IPS-18c (cell line): ENCODE measurements around the gene PFDN6.
A peak's percentile ranks its signal among the peaks of the same experiment; 100 is the strongest.

ENCODE experiments used
- H3K4me3 ChIP-seq: 2 replicates; pipeline ENCODE4 v1.7.0; 2013; ENCODE audit warnings: low read depth, mild to moderate bottlenecking, low read length, moderate library complexity; ENCODE audit not compliant: insufficient read depth
- H3K9me3 ChIP-seq: one replicate; pipeline ENCODE4 v1.6.1; 2013; ENCODE audit warnings: mild to moderate bottlenecking, low read length, moderate library complexity; ENCODE audit not compliant: control insufficient read depth, insufficient read depth

Gene PFDN6

DNA sequence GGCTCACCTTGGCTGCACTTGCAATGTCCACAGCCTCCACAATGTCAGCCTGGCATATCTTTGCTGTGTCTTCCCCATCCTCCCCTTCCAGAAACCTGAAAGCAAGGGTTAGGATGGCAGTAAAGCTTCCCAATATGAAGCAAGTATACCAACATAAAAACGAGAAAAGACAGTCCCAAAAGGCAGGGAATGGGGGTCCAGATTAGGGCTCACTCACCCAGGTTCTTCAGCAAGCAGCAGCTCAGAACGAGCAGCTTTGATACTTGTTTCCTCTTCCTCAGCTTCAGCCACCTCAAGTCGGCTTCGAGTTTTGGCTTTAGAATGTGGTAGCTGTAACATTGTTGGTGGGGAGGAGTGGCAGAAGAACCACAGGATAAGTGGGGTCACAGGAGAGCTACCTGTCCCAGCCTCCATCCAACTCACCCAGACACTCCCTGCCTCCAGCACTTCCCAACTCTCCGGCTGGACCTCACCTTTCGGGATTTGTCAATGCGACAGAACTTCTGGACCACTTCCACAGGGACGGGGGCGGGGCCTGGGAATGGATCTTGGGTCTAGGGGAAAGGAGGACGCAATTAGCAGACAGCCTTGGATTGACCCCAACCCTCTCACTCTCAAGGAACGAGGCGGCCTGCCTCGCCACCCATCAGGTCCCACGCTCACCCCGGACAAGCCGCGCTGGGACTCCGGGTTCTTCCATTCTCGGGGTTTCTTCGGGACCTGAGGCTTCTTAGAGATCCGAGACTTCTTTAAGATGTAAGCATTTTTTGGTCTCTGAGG is 1.1 kb upstream of the PFDN6 start:
- Histone ChIP-seq H3K4me3 (peak overlapping the region; percentile 82), H3K9me3 (no peaks in the 10 kb centered on the region)

DNA sequence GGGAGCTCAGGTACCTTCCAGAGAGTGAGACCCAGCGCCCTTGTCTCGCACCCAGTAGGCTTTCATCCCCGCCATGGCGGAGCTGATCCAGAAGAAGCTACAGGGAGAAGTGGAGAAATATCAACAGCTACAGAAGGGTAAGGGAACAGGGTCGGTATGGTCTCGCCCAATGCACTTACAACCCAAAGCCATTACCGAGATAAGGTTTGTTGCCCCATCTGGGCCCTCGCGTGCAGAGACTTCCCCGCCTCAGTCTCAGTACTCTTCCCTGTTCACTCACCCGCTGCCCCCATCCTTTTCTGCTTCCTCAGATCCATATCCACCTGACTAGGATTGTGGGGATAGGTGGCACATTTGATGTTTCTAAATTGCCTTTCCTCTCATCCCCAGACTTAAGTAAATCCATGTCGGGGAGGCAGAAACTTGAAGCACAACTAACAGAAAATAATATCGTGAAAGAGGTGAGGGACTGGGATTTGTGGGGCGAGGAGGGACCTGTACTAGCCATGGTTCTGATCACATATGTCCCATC is 449 bp downstream of the PFDN6 start:
- peak overlapping the region; percentile 82 for H3K4me3 ChIP-seq
- H3K9me3 ChIP-seq = no peaks in the 10 kb centered on the region

DNA sequence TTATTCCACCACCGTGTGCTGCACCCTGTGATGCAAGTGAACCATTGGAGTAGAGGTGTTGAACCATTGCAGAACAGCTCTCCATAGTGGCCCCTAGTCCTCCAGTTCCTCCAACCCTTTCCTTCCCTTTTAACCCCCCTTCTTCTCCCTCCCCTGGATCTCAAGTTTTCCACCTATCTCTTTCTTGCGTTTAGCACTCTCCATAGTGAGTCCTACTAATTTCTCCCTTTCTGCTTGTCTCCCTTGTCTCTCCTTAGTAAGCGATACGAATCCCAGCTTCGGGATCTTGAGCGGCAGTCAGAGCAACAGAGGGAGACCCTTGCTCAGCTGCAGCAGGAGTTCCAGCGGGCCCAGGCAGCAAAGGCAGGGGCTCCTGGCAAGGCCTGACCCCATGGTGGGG is 1.1 kb downstream of the PFDN6 start:
- peak overlapping the region; percentile 82 for H3K4me3 ChIP-seq
- no peaks in the 10 kb centered on the region for H3K9me3 ChIP-seq

DNA sequence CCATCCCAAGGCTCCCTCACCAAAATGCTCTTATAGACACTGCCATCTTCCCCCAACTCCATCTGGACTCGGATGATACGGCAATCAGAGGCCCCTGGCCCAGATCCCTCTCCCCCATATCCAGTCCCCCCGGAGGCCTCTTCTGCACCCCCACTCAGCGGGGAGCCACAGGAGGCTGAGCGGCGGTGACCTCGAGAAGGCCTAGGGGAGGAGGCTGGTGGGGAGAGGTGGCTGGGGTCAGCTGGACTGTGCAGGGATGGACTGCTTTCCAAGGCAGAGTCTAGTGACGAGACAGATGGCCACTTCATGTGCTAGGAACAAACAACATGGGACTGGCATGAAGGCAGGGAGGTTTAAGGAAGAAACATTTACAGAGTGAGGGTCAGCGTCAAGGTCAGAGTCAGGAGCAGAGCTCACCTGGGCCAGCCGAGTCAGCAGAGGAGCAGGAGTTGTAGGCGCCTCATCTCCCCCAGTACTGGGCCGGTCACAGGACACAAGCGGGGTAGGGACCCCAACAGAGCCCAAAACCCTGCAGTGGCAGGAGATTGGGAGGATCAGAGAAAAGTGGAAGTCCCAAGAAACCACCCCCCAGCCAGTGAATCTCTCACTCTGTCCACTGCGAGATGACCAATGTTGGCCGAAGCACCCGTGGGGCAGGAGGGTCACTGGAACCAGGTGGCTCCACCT is 3.7 kb downstream of the PFDN6 start:
- Histone ChIP-seq H3K9me3 (no peaks in the 10 kb centered on the region), H3K4me3 (no peak overlapping the region)

DNA sequence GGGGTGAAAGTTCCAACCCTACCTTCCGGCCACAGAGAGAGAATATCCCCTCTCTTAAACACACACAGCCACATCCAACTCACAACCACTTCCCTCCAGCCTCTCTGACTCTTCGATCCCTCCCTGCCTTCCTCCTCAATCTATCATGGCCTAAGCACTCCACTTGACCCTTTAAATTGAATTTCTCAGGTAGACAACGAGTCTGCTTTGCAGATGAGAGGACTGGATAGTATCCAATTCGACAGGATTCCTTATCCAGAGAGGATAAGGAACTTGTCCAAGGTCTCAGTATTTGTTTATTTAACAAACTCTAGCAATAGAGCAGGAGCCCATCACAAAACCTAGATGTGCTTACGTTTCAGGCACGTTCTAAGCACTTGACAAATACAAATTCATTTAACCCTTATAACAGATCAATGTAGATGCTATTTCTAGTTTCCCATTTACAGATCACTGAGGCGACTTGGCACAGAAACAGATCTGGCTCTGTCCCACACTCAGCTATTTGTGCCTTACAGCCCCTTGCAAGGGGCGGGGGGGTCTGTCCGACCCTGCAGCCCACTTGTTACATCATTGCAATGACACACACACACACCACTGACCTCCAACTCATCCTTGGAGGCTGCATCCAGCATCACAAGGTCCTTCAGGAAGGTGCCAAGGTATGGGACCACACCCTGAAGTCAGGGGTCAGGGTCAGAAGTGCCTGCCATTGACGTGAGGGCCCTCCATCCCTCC is 4.9 kb downstream of the PFDN6 start:
- Histone ChIP-seq H3K9me3 (no peaks in the 10 kb centered on the region), H3K4me3 (no peak overlapping the region)

DNA sequence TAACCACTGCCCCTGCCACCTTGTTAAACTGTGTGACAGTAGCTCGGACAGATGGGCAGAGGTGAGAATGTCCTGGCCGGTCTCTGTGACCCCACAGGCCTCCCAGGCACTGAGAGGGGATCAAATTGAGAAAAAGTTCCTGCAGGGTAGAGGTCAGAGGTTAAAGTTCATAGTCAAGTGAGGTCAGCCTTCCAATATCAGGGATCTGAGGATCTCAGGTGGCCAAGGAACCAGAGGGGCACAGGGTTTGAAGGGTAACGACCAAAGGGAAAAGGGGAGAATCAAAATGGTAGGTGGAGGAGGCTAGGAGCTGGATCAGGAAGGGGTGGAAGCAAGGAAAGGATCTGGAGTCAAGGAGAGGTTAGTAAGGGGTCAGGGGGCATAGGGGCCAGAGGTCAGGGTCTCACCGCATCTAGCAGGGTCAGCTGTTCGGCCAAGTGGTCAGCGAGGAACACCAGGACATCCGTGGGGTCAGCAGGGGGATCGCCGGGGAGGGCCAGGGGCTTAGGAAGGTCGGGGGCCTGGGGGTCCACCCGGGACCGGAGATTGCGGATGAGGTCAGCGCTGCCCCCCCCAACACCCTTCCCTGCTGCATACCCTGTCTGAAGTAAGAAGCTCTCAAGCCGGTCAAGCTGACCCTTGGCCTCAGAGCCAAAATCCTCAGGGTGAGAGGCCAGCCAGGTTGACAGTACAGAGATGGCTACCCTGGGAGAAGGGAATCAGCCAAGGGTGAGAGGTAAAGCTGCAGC is 6.4 kb downstream of the PFDN6 start:
- Histone ChIP-seq H3K9me3 (no peaks in the 10 kb centered on the region), H3K4me3 (no peak overlapping the region)

DNA sequence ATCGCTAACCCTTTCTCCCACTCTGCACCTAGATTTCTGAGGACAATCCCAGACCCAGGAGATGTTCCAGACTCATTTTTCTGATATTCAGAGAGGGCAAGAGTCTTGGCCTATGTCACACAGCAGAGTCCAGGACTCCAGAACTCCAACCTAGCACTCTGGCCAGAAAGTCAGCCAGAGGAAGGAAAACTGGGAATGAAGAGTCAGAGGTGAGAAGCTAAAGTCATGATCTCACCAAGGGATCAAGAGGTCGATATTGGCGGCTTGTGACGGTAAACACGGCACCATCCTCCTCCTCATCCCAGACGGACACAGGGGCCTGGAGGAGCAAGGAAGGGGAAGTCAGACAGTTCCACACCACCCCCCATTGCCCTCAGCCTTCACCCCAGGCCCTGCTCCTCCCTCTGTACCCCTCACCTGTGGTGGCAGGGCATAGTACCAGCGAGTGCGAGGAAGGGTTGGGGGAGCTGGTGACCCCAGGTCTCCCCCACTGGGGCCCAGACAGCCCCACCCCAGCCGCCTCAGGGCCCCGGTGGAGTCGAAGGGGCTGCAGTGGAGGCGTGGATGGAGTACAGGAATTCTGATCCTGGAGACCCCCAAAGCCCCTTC is 7.5 kb downstream of the PFDN6 start:
- no peaks in the 10 kb centered on the region for H3K9me3 ChIP-seq
- peak overlapping the region; percentile 63 for H3K4me3 ChIP-seq

DNA sequence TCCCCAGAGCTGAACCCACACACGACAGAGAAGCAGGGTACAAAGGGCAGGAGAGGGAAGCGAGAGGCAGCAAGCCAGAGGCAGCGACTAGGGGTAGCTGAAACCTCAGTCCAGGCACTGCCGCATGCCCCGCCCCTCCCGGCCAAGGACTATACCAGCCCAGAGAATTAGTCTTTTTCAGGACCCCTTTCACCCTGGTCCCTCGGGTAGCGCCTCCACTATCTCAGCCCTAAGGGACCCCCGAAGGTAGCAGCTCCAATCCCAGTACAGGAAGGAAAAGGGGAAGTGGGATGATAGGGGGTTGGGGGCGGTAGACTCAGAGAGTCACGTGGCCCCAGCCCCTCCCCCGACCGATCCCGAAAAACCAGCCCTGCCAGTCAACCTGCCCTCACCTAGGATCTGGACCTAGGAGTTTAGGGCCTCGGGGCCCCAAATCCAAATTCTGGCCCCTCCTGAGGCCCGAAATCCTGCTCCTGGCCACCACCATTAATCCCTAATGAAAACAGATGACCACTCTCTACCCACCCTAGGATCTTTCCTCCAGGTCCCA is 8.1 kb downstream of the PFDN6 start:
- Histone ChIP-seq H3K4me3 (peak overlapping the region; percentile 63), H3K9me3 (no peaks in the 10 kb centered on the region)

DNA sequence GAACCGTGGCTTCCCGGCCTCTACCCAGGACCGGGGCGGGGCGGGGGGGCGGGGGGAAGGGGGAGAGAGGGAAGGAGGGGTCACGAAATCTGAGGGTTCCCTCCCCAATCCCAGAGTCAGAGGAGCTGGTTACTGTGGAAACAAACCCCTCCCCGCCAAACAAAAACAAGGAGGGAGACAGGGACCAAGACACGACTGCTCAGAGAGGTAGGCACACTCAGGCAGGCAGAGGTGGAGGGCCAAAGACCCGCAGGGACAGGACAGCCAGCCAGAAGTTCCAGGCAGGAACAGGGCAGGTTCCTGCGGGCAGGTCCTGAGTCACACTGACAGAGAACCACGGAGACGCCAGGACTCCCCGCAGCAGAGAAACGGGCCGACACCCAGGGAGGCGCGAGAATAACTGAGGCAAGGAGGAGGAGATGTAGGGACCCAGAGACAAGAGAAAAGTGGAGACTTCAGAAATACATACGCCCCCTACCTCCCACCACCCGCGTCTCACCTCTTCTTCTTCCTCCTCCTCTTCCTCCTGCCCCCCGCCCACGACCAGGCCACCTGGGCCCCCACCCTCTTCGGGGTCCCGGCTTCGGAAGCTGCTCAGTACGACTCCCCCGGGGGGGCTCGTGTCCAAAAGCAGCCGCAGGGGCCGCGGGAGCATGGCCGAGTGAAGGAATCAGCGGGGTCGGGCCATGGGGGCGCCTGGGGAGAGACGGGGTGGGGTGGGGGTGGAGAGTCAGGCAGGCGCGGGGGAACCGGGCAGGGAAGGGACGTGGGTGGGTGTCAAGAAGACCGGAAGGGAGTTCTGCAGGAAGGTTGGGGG is 8.8 kb downstream of the PFDN6 start:
- Histone ChIP-seq H3K9me3 (no peaks in the 10 kb centered on the region), H3K4me3 (peak overlapping the region; percentile 96)

DNA sequence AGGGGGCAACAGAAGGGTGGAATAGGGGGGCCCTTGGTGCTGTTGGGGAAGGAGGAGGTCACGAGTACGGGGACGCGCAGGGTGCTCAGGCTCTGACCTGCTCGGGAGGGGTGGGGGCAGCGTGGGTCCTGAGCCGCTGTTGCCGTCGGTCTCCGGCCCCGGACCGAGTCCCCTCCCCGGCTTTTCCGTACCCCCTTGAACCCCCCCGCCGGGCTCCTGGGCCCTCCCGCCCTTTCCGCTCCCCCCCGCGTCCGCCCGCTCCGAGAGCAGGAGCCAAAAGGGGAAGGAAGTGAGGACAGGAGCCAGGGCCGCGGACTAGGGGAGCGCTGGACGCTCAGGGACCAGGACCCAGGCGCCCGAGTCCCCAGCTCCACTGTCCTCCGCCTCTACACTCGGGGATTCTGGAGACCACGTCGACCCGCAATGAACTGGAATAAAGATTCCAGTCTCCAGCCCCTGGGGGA is 9.4 kb downstream of the PFDN6 start, which contains the start of gene RGL2:
Gene RGL2, minus strand, starts transcription at position 170 of the 464 bp plus-strand sequence. CDS start 332 bp downstream, outside the sequence.
- Histone ChIP-seq H3K4me3 (peak within 1 kb of the TSS; percentile 96), H3K9me3 (no peaks in the 10 kb centered on the region)

DNA sequence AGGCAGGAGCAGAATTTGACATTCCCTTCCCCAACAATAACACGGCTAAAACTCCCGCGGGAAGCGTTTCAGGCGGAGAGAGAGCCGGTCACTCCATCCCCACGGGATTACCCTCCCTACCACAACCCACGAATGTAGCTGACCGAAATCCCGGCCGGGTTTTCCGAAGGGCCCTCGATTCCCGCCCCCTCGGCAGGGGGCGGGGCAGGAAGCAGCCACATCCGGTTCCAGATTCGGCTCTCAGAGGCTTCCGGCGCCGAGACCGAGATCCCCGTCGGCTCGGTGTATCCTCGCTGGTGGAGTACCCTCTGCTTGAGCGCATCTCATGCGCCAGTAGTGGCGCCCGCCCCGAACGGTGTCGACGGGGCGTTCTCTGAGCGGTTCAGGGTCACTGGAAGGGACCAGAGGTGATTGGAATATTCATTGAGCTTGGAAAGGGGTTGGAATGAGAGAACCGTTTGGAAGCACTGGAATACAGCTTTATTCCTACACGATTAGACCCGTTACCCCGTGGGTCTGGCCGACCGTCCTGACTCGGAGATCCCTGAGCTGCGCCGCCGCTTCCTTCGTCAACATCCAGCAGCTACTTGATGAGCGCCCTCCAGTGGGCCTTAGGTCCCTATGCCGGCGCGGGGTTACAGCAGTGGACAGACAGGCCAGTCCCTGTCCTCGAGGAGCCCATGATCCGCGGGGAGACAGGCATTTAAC is 10.0 kb downstream of the PFDN6 start:
- Histone ChIP-seq H3K4me3 (peak overlapping the region; percentile 96), H3K9me3 (no peaks in the 10 kb centered on the region)

DNA sequence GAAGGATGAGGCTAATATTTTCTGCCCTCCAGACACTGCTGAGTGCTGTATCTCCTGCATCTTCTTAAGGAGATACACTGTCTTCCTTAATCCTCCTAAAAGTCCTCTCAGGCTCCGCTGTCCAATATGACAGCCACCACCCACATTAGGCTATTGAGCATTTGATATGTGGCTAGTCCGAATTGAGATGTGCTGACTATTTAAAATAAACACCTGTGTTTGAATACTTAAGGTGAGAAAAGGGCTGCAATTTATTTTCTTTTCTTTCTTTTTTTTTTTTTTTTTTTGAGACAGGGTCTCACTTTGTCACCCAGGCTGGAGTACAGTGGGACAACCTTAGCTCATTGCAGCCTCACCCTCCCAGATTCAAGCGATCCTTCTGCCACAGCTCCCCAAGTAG is 12.5 kb downstream of the PFDN6 start:
- no peaks in the 10 kb centered on the region for H3K9me3 ChIP-seq

DNA sequence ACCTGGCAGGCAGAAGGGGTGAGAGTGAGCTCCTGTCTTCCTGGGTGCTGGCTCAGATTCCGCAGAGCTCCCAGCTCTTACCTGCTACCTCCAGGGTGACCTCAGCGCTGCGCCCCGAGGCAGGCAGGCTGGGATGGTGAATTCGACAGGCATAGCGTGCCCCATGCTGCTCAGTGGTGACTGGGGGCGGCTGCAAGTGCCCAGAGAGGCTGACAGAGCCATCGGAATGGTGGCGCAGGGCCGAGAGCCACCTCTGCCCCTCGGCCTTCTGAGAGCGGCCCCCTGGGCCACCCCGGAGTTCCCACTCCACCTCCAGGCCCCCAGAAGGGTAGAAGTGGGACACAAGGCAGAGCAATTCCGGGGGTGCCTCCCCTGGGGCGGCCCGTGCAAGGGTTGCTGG is 14.8 kb downstream of the PFDN6 start:
- Histone ChIP-seq H3K4me3 (no peak overlapping the region), H3K9me3 (no peaks in the 10 kb centered on the region)

More for the DNA sequence above, 12.5 kb downstream of the PFDN6 start:
- no peak overlapping the region for H3K4me3 ChIP-seq

DNA sequence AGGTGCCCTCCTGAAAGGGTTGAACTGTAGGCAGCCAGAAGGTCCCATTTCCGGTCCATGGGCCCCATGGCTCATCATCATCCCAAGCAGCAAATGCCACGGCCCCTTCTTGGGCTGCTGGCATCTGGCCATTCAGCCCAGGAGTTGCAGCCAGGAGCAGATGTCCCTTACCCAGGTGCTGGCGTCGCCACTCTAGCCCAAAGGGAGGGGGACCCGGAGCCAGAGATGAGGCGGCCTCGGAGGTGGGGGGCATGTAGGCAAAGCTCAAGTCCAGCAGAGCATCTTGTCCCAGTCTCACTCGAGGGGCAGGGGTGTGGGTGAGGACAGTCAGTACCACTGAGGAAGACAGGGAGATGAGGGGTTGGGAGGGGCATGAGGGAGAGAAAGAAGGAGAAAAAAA is 15.7 kb downstream of the PFDN6 start:
- Histone ChIP-seq H3K9me3 (no peaks in the 10 kb centered on the region), H3K4me3 (no peak overlapping the region)

DNA sequence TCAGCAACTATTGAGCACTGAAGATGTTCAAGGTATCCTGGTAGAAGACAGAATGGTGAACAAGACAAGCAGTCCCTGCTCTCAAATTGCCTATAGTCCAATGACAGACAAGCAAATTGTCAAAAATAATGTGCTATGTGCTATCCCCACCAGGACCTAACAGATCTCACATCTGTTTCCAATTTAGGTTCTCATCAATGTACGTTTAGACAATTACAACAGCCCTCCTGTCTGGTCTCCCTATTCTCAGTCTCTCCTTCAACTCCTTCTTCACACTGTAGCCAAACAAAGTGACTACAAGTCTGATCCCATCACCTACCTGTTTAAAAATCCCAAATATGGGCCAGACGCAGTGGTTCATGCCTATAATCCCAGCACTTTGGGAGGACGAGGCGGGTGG is 17.0 kb downstream of the PFDN6 start:
- H3K9me3 ChIP-seq = no peaks in the 10 kb centered on the region
- H3K4me3 ChIP-seq = no peak overlapping the region
